Fibroblast of lung (primary cell): ENCODE data around the gene HLF.

Experiments
- EZH2 ChIP-seq: IDR thresholded peaks from 2 replicates; pipeline ENCODE4 v1.5.1; 2012; ENCODE audit warnings: low read length, control low read depth, mild to moderate bottlenecking; ENCODE audit errors: missing control alignments
- TF ChIP-seq, protein P1 (sequence below), 2 donors: IDR thresholded peaks in 1 of 2; conservative IDR thresholded peaks in 1 of 2; 1 replicate in 1 of 2; 2 replicates in 1 of 2; pipeline ENCODE4 v1.5.1; 2011 to 2012; ENCODE audit warnings: low read length in 2 of 2, control low read depth in 1 of 2, inconsistent platforms in 1 of 2, low read depth in 1 of 2, mild to moderate bottlenecking in 1 of 2

DNA sequence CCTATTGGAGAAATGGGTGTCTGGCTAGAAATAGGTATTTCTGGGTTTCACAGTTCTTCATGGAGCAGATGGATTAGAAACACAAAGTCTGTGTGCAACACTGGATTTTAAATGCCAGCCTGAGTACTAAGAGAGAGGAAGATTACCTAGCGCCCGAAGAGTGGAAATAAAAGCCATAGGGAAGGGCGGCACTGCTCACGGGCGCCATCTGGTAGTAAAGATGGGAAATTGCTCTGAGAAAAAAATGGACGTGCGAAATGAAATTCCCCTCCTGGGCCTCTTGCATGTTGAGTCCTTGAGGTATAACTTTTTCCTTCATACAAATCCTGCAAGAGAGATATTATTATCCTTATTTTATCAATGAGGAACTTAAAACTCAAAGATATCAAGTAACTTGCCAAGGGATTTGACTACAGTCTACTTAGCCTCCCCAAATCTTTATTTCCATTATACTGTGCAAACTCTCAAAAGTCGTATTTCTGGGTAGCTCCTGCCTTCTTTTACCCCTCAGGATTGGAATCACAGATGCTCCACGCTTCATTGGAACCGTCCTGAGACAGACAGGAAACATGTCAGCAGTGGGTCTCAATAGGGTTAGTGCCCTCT, 84.1 kb downstream of the HLF start:
- TF ChIP-seq, protein P1, sequence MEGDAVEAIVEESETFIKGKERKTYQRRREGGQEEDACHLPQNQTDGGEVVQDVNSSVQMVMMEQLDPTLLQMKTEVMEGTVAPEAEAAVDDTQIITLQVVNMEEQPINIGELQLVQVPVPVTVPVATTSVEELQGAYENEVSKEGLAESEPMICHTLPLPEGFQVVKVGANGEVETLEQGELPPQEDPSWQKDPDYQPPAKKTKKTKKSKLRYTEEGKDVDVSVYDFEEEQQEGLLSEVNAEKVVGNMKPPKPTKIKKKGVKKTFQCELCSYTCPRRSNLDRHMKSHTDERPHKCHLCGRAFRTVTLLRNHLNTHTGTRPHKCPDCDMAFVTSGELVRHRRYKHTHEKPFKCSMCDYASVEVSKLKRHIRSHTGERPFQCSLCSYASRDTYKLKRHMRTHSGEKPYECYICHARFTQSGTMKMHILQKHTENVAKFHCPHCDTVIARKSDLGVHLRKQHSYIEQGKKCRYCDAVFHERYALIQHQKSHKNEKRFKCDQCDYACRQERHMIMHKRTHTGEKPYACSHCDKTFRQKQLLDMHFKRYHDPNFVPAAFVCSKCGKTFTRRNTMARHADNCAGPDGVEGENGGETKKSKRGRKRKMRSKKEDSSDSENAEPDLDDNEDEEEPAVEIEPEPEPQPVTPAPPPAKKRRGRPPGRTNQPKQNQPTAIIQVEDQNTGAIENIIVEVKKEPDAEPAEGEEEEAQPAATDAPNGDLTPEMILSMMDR (conservative IDR thresholded peaks at IDR 0.05 in 1 of 2, IDR thresholded peaks at IDR 0.05 in 1 of 2; ENCODE audit: low read depth in 1 of 2, low read length in 2 of 2) = peak; percentile 89 to 91
- TF ChIP-seq EZH2 = no peak
